Brain microvascular endothelial cell (primary cell): Measurements from ENCODE around the gene DCDC2C.

Experiments used
- DNase-seq: peaks from one replicate; pipeline ENCODE4 v3.0.0-alpha.2; 2020
- H3K27ac ChIP-seq: fragments of 250-450 bp; sonication (Bioruptor Pico); 2 replicates; pipeline ENCODE4 v1.5.1; 2020; ENCODE audit warnings: mild to moderate bottlenecking, moderate library complexity
- H3K27me3 ChIP-seq: fragments of 250-450 bp; sonication (Bioruptor Pico); replicated peaks from 2 replicates; pipeline ENCODE4 v1.5.1; 2020; ENCODE audit warnings: mild to moderate bottlenecking
- H3K36me3 ChIP-seq: fragments of 250-450 bp; sonication (Bioruptor Pico); replicated peaks from 2 replicates; pipeline ENCODE4 v1.5.1; 2020; ENCODE audit warnings: mild to moderate bottlenecking
- H3K4me3 ChIP-seq: 2 replicates; pipeline ENCODE4 v1.5.1; 2011; ENCODE audit warnings: low read depth, mild to moderate bottlenecking, control low read depth, low read length, moderate library complexity
- CTCF ChIP-seq: IDR thresholded peaks from 2 replicates; pipeline ENCODE4 v1.5.1; 2011; ENCODE audit warnings: low read depth, mild to moderate bottlenecking, moderate library complexity, low read length, control low read depth, inconsistent platforms; ENCODE audit errors: missing control alignments
- in situ Hi-C: cut with HindIII; loops from 2 replicates; pipeline ENCODE4 v1.10.0; 2017; ENCODE audit warnings: low sequenced_read_pairs, low pct_ligation_motif_present

The DCDC2C gene

GRCh38 chr2:3747032-3747654 lies 43.8 kb downstream of the DCDC2C start:
- no peak overlapping the region for H3K4me3 ChIP-seq

GRCh38 chr2:3747826-3748225 lies 44.5 kb downstream of the DCDC2C start:
- DNase-seq, result no peak
- Histone ChIP-seq H3K4me3 (no peak overlapping the region), H3K27ac (no peak overlapping the region), H3K27me3 (no peaks in the 10 kb centered on the region), H3K36me3 (no peaks in the 10 kb centered on the region)
- in situ Hi-C loops, result no loop called here
- no peak for TF ChIP-seq CTCF

More at GRCh38 chr2:3747032-3747654, 43.8 kb downstream of the DCDC2C start:
- H3K27me3 ChIP-seq, result no peaks in the 10 kb centered on the region
- in situ Hi-C loops, result no loop called here
- no peaks in the 10 kb centered on the region for H3K36me3 ChIP-seq
- no peak overlapping the region for H3K27ac ChIP-seq
- no peak for TF ChIP-seq CTCF
- no peak for DNase-seq

GRCh38 chr2:3749201-3749600 lies 45.8 kb downstream of the DCDC2C start:
- DNase-seq, result no peak
- Histone ChIP-seq H3K4me3 (no peak overlapping the region), H3K36me3 (no peaks in the 10 kb centered on the region), H3K27me3 (no peaks in the 10 kb centered on the region), H3K27ac (no peak overlapping the region)
- TF ChIP-seq CTCF, result no peak
- in situ Hi-C loops, result no loop called here

DNA sequence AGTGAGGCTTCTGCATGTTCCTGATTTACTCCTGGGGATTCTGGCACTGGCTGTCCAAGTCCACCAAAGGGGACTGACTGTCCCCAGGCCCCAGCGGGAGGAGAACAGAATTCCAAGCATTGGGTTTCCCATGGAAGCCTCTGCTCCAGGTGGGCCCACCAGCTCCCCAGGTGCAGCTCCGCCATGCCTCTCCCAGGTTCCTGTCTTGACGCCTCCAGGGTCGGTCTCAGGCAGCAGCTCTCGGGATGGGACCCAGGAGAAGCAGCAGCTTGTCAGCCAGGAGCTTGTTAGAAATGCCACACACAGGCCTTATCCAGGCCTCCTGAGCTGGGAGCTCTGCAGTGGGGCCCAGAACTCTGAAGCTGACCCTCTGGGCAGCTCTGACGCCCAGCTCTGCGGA lies 47.9 kb downstream of the DCDC2C start:
- in situ Hi-C loops, result no loop called here
- no peak overlapping the region for H3K27ac ChIP-seq
- no peak for DNase-seq

DNA sequence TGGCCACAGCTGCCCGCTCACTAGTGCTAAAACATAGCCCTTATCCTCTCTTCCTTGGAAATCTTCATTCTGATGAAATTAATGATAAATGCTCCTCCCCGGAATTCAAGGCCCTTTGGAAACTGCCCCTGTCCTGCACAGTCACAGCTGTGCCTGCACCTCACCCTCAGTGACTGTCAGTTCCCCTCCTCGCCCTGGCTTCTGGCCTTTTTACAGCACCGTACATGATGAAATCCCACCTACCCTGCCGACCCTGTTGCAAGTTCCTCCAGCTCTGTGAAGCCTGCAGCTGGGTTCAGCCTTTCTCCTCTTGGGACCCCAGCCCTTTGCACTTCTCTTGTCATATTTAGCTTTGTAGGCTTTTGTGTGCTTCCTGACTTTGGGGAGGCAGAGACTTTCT lies 48.4 kb downstream of the DCDC2C start:
- DNase-seq, result no peak
- Histone ChIP-seq H3K4me3 (no peak overlapping the region), H3K36me3 (no peaks in the 10 kb centered on the region), H3K27me3 (no peaks in the 10 kb centered on the region), H3K27ac (no peak overlapping the region)
- in situ Hi-C loops, result no loop called here
- no peak for TF ChIP-seq CTCF

More for the DNA sequence above, 47.9 kb downstream of the DCDC2C start:
- no peak overlapping the region for H3K4me3 ChIP-seq
- TF ChIP-seq CTCF, result no peak
- no peaks in the 10 kb centered on the region for H3K27me3 ChIP-seq
- H3K36me3 ChIP-seq, result no peaks in the 10 kb centered on the region

DNA sequence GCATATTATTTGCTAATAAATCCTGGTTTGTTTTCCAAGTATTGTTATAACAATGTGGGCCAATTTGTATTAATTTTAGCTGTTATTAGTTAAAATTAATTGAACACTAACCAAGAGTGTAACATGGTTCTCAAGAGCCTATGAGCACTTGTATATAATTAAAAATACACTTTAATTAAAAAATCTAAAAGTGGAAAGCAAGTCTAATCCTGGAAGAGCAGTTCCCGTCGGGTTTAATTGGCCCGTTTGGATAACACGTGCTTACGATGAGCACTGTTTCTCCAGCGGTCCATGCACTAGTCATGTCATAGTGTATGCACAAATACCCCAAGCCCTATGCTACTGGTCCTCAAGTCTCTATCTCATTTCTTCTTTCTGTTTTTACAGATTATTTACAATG lies 49.0 kb downstream of the DCDC2C start:
- DNase-seq, result no peak
- in situ Hi-C loops, result no loop called here
- Histone ChIP-seq H3K27me3 (no peaks in the 10 kb centered on the region), H3K27ac (no peak overlapping the region), H3K4me3 (no peak overlapping the region), H3K36me3 (no peaks in the 10 kb centered on the region)
- TF ChIP-seq CTCF, result no peak
